ENCODE results near the gene PAF1. TPM values are rescaled to one million over a fixed set of nuclear protein-coding genes. Genes with fewer than 3 reads are reported as not detected.
A peak's percentile ranks its signal among the peaks of the same experiment; 100 is the strongest.

The PAF1 gene
- total and polyA plus RNA-seq, 10 donors = 27.4 to 51.3 (median 39.2) TPM

GRCh38 chr19:39423258-39424086 lies 32.6 kb upstream of the PAF1 start:
- no peaks in the 10 kb centered on the region for H3K27me3 ChIP-seq (replicated peaks in 1 of 7)

GRCh38 chr19:39422020-39422419 lies 31.1 kb upstream of the PAF1 start:
- H3K27ac ChIP-seq = no peak overlapping the region
- DNase-seq = peak; percentile 32
- TF ChIP-seq CTCF (IDR thresholded peaks at IDR 0.05 in 8 of 11, conservative IDR thresholded peaks at IDR 0.05 in 3 of 11) = no peak
- no peaks in the 10 kb centered on the region for H3K9me3 ChIP-seq
- no peak overlapping the region for H3K4me3 ChIP-seq
- no peaks in the 10 kb centered on the region for H3K27me3 ChIP-seq (replicated peaks in 1 of 7)
- peaks cover 0 to 13% (median 2%) of the 10 kb centered on the region in 6 donors for H3K4me1 ChIP-seq
- intact Hi-C loops (cut with DNase I; ENCODE audit: low total_unique reads) = no loop called here
- WGBS, 5 donors = 87 to 93% (median 89%) methylated on average over 5 of the region's 5 CpGs
- peaks cover 0 to 87% (median 63%) of the 10 kb centered on the region in 6 donors for H3K36me3 ChIP-seq

More at GRCh38 chr19:39423258-39424086, 32.6 kb upstream of the PAF1 start:
- peaks cover 0 to 9% (median under 1%) of the 10 kb centered on the region in 6 donors for H3K4me1 ChIP-seq
- TF ChIP-seq CTCF (IDR thresholded peaks at IDR 0.05 in 8 of 11, conservative IDR thresholded peaks at IDR 0.05 in 3 of 11) (no peak), POLR2AphosphoS5 (IDR thresholded peaks at IDR 0.05) (peak in 1 of 3 donors; percentile 55), POLR2A (IDR thresholded peaks at IDR 0.05) (no peak)
- H3K9me3 ChIP-seq = no peaks in the 10 kb centered on the region
- no peak overlapping the region for H3K4me3 ChIP-seq
- 90 to 94% (median 92%) methylated on average over 32 to 35 of the region's 35 CpGs for WGBS, 5 donors
- H3K27ac ChIP-seq = no peak overlapping the region
- peaks cover 0 to 73% (median 56%) of the 10 kb centered on the region in 6 donors for H3K36me3 ChIP-seq
- intact Hi-C loops (cut with DNase I; ENCODE audit: low total_unique reads) = no loop called here
- peak; percentile 74 for DNase-seq

- peak; percentile 70 for DNase-seq
- intact Hi-C loops (cut with DNase I; ENCODE audit: low total_unique reads) = no loop called here
- TF ChIP-seq POLR2A (IDR thresholded peaks at IDR 0.05) (no peak), POLR2AphosphoS5 (IDR thresholded peaks at IDR 0.05) (peak in 1 of 3 donors; percentile 54)
- H3K4me3 ChIP-seq = no peak overlapping the region
- H3K4me1 ChIP-seq = peaks cover 0 to 23% (median 8%) of the 10 kb centered on the region in 6 donors
- no peaks in the 10 kb centered on the region for H3K27me3 ChIP-seq (replicated peaks in 1 of 7)
- H3K27ac ChIP-seq = no peak overlapping the region
- peaks cover 0 to 100% (median 63%) of the 10 kb centered on the region in 6 donors for H3K36me3 ChIP-seq
- 90 to 97% (median 94%) methylated on average over 14 to 15 of the region's 15 CpGs for WGBS, 5 donors
- H3K9me3 ChIP-seq = no peaks in the 10 kb centered on the region
Observed at GRCh38 chr19:39420769-39421168, 29.9 kb upstream of the PAF1 start.

GRCh38 chr19:39419003-39419402 lies 28.1 kb upstream of the PAF1 start:
- WGBS, 5 donors = 81 to 94% (median 90%) methylated on average over 6 to 9 of the region's 9 CpGs
- TF ChIP-seq POLR2AphosphoS5 (IDR thresholded peaks at IDR 0.05) = no peak
- TF ChIP-seq POLR2A (IDR thresholded peaks at IDR 0.05) = no peak
- TF ChIP-seq CTCF (IDR thresholded peaks at IDR 0.05 in 8 of 11, conservative IDR thresholded peaks at IDR 0.05 in 3 of 11) = no peak
- H3K27ac ChIP-seq = no peak overlapping the region
- intact Hi-C loops (cut with DNase I; ENCODE audit: low total_unique reads) = loop anchor here (10.0 kb wide), 1 partner anchor 74 kb away; the partner anchor contains the start of gene SAMD4B
- no peaks in the 10 kb centered on the region for H3K9me3 ChIP-seq
- peaks cover 0 to 92% (median 57%) of the 10 kb centered on the region in 6 donors for H3K36me3 ChIP-seq
- DNase-seq = no peak
- H3K4me1 ChIP-seq = peaks cover under 1 to 40% (median 16%) of the 10 kb centered on the region in 6 donors
- no peaks in the 10 kb centered on the region for H3K27me3 ChIP-seq (replicated peaks in 1 of 7)
- no peak overlapping the region for H3K4me3 ChIP-seq

Measured in spleen (tissue), 11 donors.